GM12891 (cell line): Measurements from ENCODE around the gene DNAJC10.

ENCODE experiments used
- PAX5 ChIP-seq: IDR thresholded peaks from 2 replicates; pipeline ENCODE4 v1.6.1; 2011; ENCODE audit warnings: low read length, moderate library complexity, mild to moderate bottlenecking; ENCODE audit not compliant: insufficient read depth, severe bottlenecking
- POLR2A ChIP-seq: IDR thresholded peaks from 2 replicates; pipeline ENCODE4 v1.6.1; 2011; ENCODE audit warnings: low read depth, low read length, control low read depth
- POLR2AphosphoS5 ChIP-seq: IDR thresholded peaks from 2 replicates; pipeline ENCODE4 v1.6.1; 2011; ENCODE audit warnings: low read depth, low read length, control low read depth
- SPI1 ChIP-seq: IDR thresholded peaks from 2 replicates; pipeline ENCODE4 v1.6.1; 2011; ENCODE audit warnings: low read depth, low read length, control low read depth
- TAF1 ChIP-seq: IDR thresholded peaks from 2 replicates; pipeline ENCODE4 v1.6.1; 2011; ENCODE audit warnings: low read depth, low read length, control low read depth

GRCh38 chr2:182814804-182815203, 98.7 kb downstream of the DNAJC10 start:
- TF ChIP-seq SPI1 (no peak), POLR2A (no peak), POLR2AphosphoS5 (no peak), TAF1 (no peak), PAX5 (no peak)
